SKM-1 treated with dmso at 0.1 percent for 144 hours (cell line): Measurements from ENCODE around the gene ARHGEF10L.

ENCODE experiments used
- DNase-seq: peaks from one replicate; lab custom pipeline; 2025; ENCODE audit not compliant: unreplicated experiment; lab: John Stamatoyannopoulos, UW

Gene ARHGEF10L

GRCh38 chr1:17549384-17549783 is 9.9 kb downstream of the ARHGEF10L start:
- no peak for DNase-seq

DNA sequence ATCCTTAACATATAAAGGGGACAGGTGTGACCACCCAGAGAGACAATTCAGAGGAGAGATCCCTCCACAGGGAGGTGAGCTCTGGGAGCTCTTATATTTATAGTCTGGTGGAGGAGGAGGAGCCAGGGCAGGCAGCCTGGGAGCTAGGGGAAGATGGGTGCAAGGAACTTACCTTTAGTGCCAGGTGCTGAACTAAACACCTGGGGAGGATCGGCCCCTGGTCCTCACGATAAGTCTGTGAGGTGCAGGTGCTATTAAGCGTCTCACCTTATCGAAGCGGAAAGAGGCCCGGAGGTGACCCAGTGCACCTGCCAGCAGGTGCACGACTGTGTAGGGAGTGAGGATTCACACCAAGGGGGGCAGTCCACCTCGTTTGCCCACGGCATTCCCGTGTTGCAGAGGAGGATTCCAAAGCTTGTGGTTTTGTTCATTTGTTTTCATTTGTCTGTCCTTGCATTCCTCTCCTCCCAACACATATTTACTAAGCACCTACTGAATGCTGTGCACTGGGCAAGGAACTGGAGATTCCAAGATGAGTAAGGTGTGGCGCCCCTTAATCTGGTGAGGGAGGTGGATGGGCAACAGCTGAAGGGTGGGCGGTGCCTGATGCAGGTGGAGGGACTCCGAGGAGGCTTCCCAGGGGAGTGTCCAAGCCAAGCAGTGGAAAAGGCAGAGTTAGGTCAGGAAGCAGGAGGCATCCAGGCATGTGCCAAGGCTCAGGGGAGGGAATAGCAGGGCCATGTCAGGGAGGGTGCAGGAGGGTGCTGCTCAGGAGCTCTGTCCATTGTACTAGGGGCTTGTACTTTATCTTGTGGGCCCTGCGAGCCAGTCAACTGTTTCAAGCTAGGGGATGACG is 11.5 kb downstream of the ARHGEF10L start:
- no peak for DNase-seq

DNA sequence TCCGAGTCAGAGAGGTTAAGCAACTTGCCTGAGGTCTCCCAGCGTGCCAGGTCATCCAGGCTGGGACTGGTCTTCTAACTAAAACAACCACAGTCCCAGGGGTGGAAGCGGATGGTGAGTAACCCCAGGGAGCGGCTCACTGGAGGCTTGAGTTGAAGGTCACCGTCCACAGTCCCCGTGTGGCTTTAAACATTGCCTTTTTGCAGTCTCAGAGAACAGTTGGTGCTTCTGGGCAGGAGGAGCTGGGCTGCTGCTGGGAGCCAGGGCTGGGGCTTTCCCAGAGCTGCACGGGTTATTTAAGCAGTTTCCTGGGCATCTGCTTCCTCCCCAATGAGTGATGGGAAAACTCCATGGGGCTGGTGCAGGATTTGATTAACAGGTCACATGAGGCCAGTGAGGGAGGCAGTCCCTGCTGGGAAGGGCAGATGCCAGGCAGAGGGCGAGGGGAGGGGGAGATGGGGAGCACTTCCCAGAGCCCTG is 12.3 kb downstream of the ARHGEF10L start:
- no peak for DNase-seq

DNA sequence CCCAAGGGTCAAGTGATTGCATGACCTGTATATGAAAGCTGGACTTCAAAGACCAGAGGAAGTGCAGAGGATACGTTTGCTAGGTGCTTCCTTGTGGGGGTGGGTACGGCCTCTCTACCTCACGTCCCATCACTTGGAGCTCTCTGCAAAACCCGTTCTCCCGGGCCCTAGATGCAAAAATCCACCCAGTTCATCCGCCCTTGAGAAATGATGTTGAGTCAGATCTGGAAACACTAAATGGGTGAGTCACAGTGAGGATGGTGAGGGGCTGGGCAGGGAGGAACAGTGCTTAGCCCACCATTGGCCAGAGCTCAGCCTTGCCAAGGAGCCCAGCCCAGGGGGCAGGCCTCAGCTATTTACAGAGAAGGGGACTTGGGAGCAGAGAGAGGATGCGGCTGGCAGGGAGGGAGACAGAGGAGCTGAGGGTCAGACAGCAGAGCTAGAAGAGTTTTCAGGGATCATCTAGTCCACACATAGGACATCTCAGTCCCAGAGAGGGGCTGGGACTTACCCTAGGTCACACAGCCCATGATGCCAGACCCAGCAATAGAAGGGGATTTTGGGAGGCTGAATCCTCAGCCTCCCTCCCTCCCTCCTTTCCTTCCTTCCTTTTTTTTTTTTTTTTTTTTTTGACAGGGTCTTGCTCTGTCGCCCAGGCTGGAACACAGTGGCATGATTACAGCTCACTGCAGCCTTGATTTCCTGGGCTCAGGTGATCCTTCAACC is 14.6 kb downstream of the ARHGEF10L start:
- no peak for DNase-seq

DNA sequence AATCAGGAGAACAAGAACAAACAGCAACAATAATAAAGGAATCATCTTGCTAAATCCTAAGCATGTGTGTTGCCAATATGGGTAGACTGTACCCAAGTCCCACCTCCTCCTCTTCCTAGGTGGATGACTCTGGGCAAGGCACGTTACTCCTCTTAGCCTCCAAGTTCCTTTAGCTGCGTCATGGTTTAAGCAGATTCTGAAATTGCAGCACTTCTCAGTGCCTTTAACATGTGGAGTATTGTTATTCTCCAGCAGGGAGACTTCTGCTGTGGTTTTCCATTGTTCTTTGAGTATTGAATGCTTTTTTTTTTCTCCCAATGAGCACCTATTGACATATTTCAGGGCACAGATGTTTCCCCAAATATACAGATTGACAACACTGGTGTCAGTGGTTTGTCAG is 15.5 kb downstream of the ARHGEF10L start:
- no peak for DNase-seq

DNA sequence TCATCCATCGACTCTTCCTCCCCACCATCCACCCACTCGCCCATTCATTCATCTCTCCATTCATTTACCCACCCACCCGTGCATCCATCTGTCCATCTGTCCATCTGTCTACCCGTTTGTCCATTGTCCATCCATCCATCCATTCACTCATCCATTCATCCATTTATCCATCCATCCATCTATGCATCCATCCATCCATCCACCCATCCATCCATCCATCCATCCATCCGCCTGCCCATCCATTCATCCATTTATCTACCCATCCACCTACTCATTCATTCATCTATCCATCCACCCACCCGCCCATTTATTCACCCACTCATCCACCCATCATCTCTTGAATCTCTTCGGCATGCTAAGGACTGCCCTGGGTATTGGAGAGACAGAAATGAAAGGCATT is 18.5 kb downstream of the ARHGEF10L start:
- no peak for DNase-seq

DNA sequence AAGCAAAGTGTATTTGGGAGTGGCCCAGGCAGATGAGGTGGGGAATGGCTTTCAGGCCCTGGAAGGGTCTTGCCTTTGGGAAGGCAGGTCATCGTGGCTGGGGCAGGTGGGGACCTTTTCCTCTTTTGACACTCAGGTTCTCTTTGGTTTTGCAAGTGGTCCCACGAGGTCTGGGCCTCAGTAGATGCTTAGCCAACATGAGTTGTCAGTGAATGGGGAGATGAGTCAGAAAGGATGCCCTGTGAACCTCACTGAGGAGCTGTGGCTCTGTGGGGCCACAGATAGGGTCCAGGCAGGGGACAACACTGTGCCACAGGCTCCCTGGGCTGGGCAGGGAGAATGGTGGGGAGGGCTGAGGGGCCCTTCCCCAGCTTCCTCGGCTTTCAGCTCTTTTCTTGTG is 19.0 kb downstream of the ARHGEF10L start:
- no peak for DNase-seq

GRCh38 chr1:17558954-17559614 is 19.6 kb downstream of the ARHGEF10L start:
- DNase-seq = no peak

DNA sequence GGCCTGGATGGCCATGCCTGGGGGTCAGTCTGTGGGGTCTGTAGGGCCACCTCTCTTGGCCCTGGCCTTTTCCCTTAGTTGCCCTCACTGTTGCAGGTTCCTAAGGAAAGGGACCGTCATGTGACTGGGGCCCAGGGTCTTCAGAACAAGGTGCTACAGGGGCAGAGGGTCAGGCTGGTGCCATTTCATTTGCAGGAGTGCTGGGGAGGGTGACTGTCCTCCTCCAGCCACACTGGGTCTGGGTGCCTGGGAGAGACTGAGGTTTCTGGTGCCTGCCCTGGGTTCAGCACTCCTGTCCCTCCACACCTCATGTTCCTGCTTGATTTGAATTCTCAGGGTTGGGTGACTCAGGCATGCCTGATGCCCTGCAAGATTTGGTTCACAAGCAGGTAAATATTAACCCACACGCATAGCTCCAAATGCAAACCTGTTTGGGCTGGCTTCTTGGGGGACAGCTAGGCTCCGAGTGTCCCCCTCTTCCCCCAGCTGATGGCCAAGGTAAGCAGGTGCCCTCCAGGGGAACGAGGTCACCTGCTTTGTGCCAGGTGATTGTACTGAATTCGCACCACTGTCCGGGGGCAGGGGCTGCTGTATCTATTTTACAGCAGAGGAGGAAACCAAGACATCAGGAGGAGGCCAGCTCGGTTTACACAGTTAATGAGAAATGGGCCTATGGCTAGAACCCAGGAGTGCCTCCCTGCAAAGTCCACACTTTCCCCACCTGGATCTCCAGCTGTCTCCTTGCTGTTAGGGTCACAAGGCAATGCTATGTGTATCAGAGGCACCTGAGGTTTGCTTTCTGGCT is 20.3 kb downstream of the ARHGEF10L start:
- DNase-seq = no peak

- DNase-seq = no peak
Observed at GRCh38 chr1:17561247-17561548, 21.7 kb downstream of the ARHGEF10L start.

DNA sequence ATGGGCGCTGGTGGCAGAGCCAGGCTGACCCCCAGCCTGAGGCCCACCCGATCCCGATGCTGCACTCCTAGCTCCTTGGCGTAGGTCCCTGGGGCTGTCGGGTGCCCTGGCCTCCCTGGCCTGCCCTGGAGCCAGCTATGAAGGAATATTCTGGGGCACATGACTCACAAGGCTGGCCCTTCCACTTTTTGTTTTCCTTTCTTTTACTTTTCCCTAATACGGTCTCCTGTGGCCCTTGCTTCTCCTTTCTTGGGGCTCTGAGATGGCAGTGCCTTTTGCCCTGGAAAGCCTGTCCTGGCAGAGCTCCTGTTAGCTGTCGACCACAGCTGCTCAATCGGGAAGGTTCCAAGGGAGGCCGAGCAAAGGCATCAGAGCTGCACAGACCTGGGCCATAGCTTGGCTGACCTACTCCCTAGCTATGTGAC is 22.1 kb downstream of the ARHGEF10L start:
- no peak for DNase-seq

GRCh38 chr1:17562375-17562774 is 22.9 kb downstream of the ARHGEF10L start:
- no peak for DNase-seq

DNA sequence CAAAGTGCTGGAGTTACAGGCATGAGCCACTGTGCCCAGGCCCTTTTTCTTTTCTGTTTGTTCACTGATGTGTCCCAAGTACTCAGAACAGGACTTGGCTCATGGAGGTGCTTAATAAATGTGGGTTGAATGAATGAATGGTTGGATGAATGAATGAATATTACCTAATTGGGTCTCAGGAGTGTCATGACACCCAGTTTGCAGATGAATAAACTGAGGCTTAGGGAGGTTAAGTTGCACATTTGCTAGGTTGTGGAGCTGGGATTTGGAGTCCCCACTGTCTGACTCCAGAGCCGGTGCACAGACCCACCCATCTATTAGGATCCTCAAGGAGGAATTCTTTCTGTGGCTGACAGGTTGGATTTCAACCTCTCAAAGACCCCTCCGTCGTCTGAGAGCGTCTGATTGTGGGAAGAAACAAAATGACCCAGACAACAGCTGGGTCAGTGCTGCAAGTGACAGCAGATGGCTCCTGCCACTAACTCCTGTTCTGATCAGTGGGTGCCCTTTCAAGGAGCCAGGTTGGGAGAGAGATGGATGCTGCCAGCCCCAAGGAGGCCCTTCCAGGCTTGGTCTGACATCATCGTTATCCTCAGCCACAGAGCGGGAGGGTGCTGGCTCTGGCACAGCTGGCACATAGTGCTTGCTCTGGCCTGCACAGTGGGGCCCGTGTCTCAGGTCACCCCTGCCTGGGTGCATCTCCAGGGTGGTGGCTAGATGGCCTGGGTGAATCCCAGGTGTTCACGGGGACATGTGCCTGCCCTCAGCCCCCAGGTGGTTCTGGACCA is 24.2 kb downstream of the ARHGEF10L start:
- DNase-seq = no peak

GRCh38 chr1:17564458-17565393 is 25.2 kb downstream of the ARHGEF10L start:
- DNase-seq = no peak

DNA sequence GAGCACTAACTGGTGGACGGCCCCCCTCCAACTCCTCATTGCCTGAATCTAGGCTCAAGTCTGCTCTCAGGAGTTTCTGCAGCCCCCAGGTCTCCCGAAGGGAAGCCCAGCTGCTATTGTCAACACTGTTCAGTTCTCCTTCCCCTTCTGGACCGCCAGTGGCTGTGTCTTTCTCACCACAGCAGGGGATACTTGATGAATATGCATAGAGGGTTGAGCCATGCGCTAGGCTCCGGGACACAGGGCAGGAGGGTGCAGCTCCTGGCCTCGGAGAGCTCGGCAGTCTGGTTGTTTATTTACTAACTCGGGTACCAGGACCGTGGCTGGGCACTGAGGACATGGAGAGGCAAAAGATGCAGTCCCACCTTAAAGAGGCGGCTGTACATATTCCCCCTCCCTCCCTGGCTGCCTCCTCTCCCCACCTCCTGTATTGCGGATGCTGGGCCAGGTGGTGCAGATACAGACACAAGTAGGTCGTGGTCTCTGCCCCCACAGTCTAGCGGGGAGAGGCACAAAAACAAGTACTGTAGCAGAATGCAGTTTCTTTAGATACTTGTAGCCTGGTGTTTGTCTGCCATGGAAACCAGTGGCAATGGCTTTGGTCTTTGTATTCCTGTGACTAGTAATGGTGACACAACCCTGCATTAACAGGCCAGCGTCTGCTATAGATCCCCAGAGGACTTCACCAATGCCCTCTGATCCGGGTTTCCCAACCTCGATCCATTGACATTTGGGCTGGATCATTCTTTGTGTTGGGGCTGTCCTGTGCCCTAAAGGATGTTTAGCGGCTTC is 26.2 kb downstream of the ARHGEF10L start:
- DNase-seq = no peak

GRCh38 chr1:17566417-17566816 is 26.9 kb downstream of the ARHGEF10L start:
- DNase-seq = no peak

DNA sequence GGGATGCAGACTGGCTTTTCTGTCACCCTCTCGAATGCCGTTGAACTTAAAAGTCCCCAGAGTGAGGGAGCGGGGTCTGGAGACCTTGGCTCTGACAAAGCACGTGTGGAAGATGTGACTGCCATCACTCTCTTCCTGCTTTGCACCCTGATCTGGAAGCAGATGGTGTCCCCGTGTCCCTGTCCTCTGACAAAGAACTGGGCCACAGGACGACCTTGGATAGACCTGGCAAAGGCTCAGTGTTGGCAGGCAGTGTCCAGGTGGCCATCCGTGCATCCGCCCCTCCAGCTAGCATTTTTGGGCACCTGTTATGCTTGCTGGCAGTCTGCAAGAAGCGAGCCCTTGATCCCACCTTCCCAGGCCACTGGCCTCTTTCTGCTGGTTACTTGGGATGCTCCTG is 27.4 kb downstream of the ARHGEF10L start:
- no peak for DNase-seq

DNA sequence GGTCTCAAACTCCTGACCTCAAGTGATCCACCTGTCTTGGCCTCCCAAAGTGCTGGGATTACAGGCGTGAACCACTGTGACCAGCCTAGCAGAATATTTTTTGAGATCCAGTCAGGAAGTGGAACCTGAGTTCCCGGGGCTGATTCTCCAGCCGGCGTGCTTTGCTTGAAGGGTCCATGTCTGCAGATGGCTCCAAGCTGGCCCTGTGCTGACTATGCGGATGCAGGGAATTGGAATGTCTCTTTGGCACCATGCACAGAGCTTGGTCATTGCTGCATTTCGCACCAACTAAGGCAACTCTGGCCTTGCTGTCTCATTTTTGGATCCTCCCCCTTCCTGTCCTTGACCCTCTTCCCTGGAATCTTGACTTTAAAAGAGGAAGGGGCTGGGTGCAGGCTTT is 28.1 kb downstream of the ARHGEF10L start:
- no peak for DNase-seq
